Prostate gland (tissue), 2 donors: ENCODE data around the gene ZNF219.

Source experiments
- POLR2A ChIP-seq: fragments of 450-650 bp; IDR thresholded peaks from one replicate; pipeline ENCODE4 v1.6.1; 2016; ENCODE audit warnings: antibody characterized with exemption, mild to moderate bottlenecking
- POLR2AphosphoS5 ChIP-seq: sonication (generic); formaldehyde crosslinking; IDR thresholded peaks from one replicate; pipeline ENCODE4 v1.6.1; 2017; ENCODE audit warnings: antibody characterized with exemption
- TF ChIP-seq, protein P1 (sequence below), 4 experiments: fragments of 200-600 bp in 2 of 4; fragments of 450-650 bp in 2 of 4; sonication (generic) in 2 of 4; IDR thresholded peaks; 1 replicate in 3 of 4; 2 replicates in 1 of 4; pipeline ENCODE4 v1.5.1; 2016 to 2019; ENCODE audit warnings: antibody characterized with exemption in 4 of 4, mild to moderate bottlenecking in 2 of 4, moderate library complexity in 2 of 4

DNA sequence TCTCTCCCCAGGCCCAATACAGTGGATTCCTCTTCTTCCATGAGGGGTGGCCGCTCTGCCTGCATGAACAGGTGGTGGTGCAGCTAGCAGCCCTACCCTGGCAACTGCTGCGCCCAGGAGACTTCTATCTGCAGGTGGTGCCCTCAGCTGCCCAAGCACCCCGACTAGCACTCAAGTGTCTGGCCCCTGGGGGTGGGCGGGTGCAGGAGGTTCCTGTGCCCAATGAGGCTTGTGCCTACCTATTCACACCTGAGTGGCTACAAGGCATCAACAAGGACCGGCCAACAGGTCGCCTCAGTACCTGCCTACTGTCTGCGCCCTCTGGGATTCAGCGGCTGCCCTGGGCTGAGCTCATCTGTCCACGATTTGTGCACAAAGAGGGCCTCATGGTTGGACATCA lies 24.5 kb downstream of the ZNF219 start:
- TF ChIP-seq, protein P1, sequence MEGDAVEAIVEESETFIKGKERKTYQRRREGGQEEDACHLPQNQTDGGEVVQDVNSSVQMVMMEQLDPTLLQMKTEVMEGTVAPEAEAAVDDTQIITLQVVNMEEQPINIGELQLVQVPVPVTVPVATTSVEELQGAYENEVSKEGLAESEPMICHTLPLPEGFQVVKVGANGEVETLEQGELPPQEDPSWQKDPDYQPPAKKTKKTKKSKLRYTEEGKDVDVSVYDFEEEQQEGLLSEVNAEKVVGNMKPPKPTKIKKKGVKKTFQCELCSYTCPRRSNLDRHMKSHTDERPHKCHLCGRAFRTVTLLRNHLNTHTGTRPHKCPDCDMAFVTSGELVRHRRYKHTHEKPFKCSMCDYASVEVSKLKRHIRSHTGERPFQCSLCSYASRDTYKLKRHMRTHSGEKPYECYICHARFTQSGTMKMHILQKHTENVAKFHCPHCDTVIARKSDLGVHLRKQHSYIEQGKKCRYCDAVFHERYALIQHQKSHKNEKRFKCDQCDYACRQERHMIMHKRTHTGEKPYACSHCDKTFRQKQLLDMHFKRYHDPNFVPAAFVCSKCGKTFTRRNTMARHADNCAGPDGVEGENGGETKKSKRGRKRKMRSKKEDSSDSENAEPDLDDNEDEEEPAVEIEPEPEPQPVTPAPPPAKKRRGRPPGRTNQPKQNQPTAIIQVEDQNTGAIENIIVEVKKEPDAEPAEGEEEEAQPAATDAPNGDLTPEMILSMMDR (IDR thresholded peaks at IDR 0.05): no peak
- TF ChIP-seq POLR2A (no peak), POLR2AphosphoS5 (no peak)
